NCI-H2081 treated with DMSO at 0.1 percent for 48 hours (cell line): ENCODE results near the gene FSCN2.
"Not testable (repeated sequence)": the region's sequence is repeated elsewhere in the genome, so short reads cannot be mapped to it uniquely, and the experiment has no call there.

Experiments used
- DNase-seq: peaks from one replicate; lab custom pipeline; 2025; lab: John Stamatoyannopoulos, UW

FSCN2 gene

DNA sequence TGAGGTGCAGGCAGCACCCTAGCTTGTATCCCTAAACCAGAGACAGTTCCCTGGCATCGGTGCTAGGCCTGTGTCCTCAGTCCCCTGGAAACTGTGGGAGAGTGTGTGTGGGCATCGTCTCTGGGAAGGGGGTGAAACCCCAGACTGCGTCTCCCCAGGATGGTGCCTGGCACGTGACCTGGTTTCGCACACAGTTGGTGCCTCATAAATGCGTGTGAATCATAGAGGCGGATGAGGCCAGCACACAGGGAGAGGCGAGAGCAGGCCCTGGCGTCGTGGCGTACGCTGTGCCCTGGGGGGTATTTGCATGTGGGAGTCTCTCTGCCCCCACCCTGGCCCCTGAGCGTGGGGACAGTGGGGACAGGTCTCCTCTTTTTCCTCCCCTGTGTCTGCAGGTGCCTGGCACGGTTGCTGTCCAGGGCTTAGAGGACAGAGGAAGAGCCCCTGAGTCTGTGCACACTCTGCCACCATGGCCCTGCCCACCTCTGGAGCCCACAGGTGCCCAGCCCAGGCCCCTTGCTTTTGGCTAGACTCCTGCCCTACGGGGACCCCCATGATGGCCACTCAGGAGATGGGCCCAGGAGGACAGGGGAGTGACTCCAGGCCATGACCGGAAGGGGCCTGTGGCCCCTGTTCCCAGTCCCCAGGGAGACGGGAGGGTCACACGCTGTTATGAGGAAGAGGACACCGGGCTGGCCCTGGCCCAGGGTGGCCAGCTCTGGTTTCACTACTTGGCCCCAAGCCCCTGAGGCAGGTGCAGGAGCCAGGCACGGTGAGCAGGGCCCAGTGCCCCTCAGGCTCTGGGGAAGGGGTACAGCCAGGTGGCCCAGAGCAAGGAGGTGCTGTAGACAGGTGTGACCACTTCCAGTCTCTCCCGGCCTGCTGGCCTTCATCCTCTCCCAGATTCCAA lies 1.3 kb upstream of the FSCN2 start:
- no peak for DNase-seq

- no peak for DNase-seq
Measured at GRCh38 chr17:81528384-81528650, 140 bp downstream of the FSCN2 start.

DNA sequence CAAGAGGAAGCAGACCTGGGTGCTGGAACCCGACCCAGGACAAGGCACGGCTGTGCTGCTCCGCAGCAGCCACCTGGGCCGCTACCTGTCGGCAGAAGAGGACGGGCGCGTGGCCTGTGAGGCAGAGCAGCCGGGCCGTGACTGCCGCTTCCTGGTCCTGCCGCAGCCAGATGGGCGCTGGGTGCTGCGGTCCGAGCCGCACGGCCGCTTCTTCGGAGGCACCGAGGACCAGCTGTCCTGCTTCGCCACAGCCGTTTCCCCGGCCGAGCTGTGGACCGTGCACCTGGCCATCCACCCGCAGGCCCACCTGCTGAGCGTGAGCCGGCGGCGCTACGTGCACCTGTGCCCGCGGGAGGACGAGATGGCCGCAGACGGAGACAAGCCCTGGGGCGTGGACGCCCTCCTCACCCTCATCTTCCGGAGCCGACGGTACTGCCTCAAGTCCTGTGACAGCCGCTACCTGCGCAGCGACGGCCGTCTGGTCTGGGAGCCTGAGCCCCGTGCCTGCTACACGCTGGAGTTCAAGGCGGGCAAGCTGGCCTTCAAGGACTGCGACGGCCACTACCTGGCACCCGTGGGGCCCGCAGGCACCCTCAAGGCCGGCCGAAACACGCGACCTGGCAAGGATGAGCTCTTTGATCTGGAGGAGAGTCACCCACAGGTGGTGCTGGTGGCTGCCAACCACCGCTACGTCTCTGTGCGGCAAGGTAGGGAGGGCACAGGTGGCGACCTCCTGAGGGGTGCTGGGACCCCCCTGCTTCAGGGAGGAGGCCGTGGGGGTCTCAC lies 667 bp downstream of the FSCN2 start:
- DNase-seq = no peak

- no peak for DNase-seq
Measured at GRCh38 chr17:81529437-81529803, 1.2 kb downstream of the FSCN2 start.

- not testable (repeated sequence) for DNase-seq
Measured at GRCh38 chr17:81531013-81531412, 2.8 kb downstream of the FSCN2 start.

- DNase-seq = not testable (repeated sequence)
Measured at GRCh38 chr17:81531998-81532404, 3.8 kb downstream of the FSCN2 start.

- no peak for DNase-seq
Measured at GRCh38 chr17:81532490-81533287, 4.5 kb downstream of the FSCN2 start.

- DNase-seq = no peak
Measured at GRCh38 chr17:81533339-81534141, 5.4 kb downstream of the FSCN2 start.

DNA sequence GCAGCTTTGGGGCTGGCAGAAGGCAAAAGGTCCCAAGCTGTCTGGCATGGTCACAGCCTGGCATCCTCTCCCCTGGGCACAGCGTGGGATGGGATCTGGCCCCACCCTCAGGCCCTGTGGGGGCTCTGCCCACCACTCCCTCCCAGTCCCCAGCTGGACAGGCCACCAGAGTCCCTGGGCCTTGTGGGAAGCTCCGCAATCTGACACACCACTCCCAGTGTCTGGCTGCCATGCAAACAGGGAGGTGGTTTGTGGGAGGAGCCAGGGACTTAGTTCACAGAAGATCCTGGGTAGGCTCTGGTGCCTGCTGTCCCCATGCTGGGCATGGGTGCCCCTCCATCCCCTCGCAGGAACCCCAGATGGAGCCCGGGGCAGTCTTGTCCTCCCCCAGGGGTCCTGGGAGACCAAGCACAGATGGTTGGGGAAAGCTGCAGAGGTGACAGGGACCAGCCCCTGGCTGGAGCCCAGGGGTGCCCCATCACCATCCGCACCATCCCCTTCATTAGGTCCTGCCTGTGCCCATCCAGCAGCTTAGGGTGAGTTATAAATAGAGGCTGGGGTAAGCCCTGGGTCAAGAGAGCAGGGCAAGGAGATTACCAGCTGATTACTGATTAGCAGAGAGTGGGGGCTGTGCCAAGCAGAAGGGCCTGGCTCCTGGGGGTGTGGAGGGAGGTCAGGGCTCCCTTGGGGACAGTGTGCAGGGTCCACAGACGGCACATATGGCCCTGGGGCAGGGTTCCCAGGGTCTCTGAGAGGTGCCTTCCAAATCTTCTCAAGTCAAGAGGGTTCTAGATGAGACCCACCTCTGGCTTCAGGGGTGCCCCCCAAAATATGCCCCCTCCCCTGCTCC lies 6.2 kb downstream of the FSCN2 start:
- no peak for DNase-seq

DNA sequence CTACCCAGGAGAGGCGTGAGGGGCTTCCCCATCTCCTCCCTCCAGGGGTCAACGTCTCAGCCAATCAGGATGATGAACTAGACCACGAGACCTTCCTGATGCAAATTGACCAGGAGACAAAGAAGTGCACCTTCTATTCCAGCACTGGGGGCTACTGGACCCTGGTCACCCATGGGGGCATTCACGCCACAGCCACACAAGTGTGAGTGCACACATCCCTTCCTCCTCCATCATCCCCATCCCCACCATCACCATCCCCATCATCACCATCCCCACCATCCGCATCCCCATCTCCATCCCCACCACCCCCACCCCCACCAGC lies 6.8 kb downstream of the FSCN2 start:
- no peak for DNase-seq

GRCh38 chr17:81535480-81536298 lies 7.5 kb downstream of the FSCN2 start:
- no peak for DNase-seq

- no peak for DNase-seq
Measured at GRCh38 chr17:81536299-81537290, 8.4 kb downstream of the FSCN2 start.

DNA sequence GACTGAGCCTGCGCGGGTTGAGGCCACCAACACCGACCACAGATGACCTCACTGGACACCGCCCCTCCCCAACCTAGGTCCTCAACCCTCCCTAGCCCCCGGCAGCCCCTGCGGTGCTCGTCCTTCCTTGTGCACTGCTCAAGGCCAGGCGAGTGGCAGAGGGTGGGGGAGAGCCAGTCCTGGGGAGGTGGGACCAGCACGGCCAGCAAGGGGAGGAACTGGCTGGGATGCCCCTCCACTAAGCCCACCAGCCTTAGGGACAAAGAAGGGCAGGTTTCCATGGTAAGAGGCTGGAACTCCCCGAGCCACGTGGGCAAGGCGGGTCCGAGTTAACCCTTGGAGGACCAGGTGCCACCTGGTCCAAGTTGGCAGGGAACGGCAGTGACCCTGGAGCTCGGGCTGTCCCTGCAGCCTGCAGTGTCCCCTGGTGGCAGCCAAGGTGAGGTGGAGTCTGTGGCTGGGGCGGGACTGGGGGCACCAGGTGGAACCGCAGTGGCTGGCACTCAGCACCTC lies 9.2 kb downstream of the FSCN2 start:
- DNase-seq = no peak

DNA sequence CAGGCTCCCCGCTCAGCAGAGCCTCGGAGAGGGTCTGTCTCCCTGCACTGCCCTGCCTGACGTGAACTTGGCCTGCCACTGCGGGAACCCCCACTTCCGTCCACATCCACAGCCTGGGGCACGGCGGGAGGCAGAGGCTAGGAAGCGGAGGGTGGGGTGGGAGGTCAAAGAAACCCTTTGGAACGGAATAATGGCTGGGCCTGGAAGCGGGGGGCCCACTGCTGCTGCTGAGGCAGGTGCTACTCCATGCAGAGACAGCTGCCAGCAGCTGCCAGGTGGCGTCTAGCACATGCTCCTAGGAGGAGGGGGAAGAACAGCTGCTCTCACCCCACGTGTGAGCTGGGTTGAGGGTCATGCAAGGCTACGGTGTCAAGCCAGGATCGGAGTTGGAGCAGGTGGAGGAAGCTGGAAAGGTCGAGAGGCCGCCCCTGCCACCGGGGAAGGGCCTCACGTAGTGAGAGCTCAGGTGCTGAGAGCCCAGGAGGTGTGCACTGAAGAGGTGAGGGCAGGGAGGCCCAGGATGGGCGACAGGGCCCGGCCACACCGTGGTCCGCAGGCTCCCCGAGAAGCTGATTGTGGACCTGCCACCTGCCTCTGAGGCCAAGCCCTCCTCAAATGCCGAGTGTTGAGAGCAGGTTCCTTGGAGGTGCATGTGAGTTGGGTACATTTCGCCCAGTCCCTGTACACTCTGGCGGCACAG lies 9.8 kb downstream of the FSCN2 start:
- DNase-seq = peak; percentile 45

DNA sequence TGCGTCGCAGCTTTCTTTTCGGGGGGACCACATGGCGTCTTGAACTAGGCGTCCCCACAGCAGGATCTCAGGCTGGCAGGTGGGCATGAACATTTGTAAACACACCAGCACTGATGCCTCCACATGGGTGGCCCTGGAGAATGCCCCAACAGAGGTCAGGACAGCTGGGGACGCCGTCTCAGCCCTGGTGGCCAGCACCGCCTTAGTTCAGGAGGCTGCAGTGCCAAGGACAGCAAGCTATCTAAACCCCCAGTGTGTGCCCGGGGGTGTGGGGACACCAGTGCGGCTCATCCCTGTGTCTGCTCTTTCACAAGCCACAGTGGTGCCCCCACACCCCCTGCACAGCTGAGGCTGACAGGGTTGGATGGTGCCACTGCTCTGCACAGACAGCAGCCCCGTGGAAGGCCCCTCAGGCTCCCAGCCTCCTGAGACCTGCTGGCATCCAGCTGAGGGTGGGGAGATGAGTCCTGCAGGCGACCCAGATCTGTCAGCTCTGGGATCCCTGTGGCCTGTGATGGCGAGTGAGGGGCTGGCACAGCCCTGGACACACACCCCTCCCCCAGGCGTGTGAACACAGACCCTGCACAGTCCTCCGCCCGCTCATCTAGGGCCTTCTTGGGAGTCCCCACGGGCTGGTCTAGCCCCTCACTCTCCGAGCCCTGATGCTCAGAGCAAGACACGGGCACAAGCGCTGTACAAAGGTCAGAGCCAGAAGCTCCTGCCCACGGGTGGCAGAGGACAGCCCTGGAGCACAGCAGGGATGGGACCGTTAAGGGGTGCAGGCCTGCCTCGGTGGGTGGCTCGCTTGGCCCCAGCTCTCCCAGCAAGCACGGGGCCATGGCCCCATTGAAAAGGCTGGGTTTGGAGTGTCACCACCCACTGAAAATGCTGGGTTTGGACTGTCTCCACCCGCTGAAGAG lies 10.7 kb downstream of the FSCN2 start:
- DNase-seq = no peak

DNA sequence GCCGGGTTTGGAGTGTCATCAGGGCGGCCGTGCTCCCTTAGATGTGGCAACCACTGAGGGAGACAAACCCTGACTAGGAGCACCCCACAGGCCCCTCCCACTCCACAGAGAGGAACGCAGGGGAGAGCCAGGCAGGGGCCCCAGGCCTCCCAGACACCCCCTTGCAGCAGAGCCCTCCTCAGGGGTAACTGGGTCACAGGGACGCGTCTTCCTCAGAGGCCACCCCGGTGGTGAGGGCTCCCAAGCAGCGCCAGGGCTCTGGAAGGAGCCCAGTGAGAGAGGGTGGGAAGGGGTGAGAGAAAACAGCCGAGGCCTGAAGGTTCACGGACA lies 11.4 kb downstream of the FSCN2 start:
- no peak for DNase-seq
